GM23338 (cell line): ENCODE data around the gene CASK.

Experiments used
- CREB1 ChIP-seq: fragments of 250-450 bp; sonication (Bioruptor Pico); IDR thresholded peaks from 2 replicates; pipeline ENCODE4 v1.5.0; 2020; ENCODE audit warnings: low read depth, mild to moderate bottlenecking, moderate library complexity
- EZH2 ChIP-seq: fragments of 200-600 bp; sonication (generic); IDR thresholded peaks from one replicate; pipeline ENCODE4 v1.8.0; 2017; ENCODE audit warnings: antibody characterized with exemption, mild to moderate bottlenecking, low read depth; ENCODE audit not compliant: unreplicated experiment
- EZH2phosphoT487 ChIP-seq: fragments of 200-600 bp; sonication (generic); IDR thresholded peaks from one replicate; pipeline ENCODE4 v1.8.1; 2018; ENCODE audit warnings: antibody characterized with exemption; ENCODE audit not compliant: unreplicated experiment
- JUNB ChIP-seq: IDR thresholded peaks from one replicate; pipeline ENCODE4 v1.6.1; 2016; ENCODE audit warnings: antibody characterized with exemption; ENCODE audit not compliant: unreplicated experiment
- POLR2AphosphoS5 ChIP-seq: IDR thresholded peaks from 2 replicates; pipeline ENCODE4 v1.6.1; 2016; ENCODE audit warnings: antibody characterized with exemption, low read depth
- STAT1 ChIP-seq: IDR thresholded peaks from one replicate; pipeline ENCODE4 v1.6.1; 2016; ENCODE audit warnings: antibody characterized with exemption; ENCODE audit not compliant: unreplicated experiment
- ZNF331 ChIP-seq: fragments of 250-450 bp; sonication (Bioruptor Pico); IDR thresholded peaks from 2 replicates; pipeline ENCODE4 v1.5.0; 2020; ENCODE audit warnings: low read depth, mild to moderate bottlenecking, moderate library complexity
- TF ChIP-seq, protein P1 (sequence below): IDR thresholded peaks from one replicate; pipeline ENCODE4 v1.6.1; 2018; ENCODE audit warnings: antibody characterized with exemption; ENCODE audit not compliant: unreplicated experiment
- TF ChIP-seq, protein P2 (sequence below), 2 experiments: fragments of 200-600 bp in 1 of 2; sonication (generic) in 1 of 2; conservative IDR thresholded peaks; 2 replicates each; pipeline versions ENCODE4 v1.5.1 to v1.6.1; 2016 to 2017; ENCODE audit warnings: antibody characterized with exemption in 2 of 2, low read depth in 2 of 2, mild to moderate bottlenecking in 2 of 2, moderate library complexity in 1 of 2
- TF ChIP-seq, protein P3 (sequence below): IDR thresholded peaks from 2 replicates; pipeline ENCODE4 v1.6.1; 2016; ENCODE audit warnings: antibody characterized with exemption

DNA sequence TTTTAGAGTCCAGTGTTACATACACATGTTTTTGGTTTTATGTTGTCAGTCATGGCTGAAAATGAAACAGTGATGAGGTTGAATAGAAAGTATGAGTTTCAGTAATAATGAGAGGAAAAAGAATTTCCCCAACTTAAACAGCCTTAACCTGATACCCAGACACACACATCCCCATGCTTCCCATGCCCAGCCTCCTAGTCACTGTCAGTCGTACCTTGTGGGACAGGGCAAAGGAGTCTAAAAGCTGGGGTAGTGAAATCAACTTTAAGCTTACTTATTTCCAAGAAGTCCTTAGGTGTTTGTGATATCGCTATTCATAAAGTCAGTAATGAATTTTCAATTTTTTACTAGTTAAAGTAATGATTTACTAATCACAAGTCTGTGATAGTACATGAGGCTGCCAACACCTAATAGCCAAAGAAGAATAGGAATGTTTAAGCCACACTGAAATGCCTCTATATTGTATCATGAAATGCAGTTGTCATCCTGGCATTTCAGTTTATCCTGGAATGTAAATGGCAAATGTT is 258.9 kb downstream of the CASK start:
- TF ChIP-seq, protein P1, sequence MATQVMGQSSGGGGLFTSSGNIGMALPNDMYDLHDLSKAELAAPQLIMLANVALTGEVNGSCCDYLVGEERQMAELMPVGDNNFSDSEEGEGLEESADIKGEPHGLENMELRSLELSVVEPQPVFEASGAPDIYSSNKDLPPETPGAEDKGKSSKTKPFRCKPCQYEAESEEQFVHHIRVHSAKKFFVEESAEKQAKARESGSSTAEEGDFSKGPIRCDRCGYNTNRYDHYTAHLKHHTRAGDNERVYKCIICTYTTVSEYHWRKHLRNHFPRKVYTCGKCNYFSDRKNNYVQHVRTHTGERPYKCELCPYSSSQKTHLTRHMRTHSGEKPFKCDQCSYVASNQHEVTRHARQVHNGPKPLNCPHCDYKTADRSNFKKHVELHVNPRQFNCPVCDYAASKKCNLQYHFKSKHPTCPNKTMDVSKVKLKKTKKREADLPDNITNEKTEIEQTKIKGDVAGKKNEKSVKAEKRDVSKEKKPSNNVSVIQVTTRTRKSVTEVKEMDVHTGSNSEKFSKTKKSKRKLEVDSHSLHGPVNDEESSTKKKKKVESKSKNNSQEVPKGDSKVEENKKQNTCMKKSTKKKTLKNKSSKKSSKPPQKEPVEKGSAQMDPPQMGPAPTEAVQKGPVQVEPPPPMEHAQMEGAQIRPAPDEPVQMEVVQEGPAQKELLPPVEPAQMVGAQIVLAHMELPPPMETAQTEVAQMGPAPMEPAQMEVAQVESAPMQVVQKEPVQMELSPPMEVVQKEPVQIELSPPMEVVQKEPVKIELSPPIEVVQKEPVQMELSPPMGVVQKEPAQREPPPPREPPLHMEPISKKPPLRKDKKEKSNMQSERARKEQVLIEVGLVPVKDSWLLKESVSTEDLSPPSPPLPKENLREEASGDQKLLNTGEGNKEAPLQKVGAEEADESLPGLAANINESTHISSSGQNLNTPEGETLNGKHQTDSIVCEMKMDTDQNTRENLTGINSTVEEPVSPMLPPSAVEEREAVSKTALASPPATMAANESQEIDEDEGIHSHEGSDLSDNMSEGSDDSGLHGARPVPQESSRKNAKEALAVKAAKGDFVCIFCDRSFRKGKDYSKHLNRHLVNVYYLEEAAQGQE, result no peak
- TF ChIP-seq, protein P2, sequence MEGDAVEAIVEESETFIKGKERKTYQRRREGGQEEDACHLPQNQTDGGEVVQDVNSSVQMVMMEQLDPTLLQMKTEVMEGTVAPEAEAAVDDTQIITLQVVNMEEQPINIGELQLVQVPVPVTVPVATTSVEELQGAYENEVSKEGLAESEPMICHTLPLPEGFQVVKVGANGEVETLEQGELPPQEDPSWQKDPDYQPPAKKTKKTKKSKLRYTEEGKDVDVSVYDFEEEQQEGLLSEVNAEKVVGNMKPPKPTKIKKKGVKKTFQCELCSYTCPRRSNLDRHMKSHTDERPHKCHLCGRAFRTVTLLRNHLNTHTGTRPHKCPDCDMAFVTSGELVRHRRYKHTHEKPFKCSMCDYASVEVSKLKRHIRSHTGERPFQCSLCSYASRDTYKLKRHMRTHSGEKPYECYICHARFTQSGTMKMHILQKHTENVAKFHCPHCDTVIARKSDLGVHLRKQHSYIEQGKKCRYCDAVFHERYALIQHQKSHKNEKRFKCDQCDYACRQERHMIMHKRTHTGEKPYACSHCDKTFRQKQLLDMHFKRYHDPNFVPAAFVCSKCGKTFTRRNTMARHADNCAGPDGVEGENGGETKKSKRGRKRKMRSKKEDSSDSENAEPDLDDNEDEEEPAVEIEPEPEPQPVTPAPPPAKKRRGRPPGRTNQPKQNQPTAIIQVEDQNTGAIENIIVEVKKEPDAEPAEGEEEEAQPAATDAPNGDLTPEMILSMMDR (conservative IDR thresholded peaks at IDR 0.05; ENCODE audit: low read depth in 2 of 2), result no peak
- TF ChIP-seq POLR2AphosphoS5 (no peak), CREB1 (CRISPR knock-in tag) (no peak), JUNB (no peak), EZH2 (no peak), EZH2phosphoT487 (no peak), STAT1 (no peak), ZNF331 (CRISPR knock-in tag) (no peak)
- TF ChIP-seq, protein P3, sequence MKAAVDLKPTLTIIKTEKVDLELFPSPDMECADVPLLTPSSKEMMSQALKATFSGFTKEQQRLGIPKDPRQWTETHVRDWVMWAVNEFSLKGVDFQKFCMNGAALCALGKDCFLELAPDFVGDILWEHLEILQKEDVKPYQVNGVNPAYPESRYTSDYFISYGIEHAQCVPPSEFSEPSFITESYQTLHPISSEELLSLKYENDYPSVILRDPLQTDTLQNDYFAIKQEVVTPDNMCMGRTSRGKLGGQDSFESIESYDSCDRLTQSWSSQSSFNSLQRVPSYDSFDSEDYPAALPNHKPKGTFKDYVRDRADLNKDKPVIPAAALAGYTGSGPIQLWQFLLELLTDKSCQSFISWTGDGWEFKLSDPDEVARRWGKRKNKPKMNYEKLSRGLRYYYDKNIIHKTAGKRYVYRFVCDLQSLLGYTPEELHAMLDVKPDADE, result no peak
